HG02759 (cell line): Measurements from ENCODE around the gene TRIM63.
A peak's percentile ranks its signal among the peaks of the same experiment; 100 is the strongest.

Experiments
- ATAC-seq: cut with Tn5 transposase; IDR thresholded peaks from one replicate; pipeline ENCODE4 v1.9.1; 2021; ENCODE audit warnings: mild to moderate bottlenecking, moderate library complexity; ENCODE audit not compliant: unreplicated experiment

The TRIM63 gene

DNA sequence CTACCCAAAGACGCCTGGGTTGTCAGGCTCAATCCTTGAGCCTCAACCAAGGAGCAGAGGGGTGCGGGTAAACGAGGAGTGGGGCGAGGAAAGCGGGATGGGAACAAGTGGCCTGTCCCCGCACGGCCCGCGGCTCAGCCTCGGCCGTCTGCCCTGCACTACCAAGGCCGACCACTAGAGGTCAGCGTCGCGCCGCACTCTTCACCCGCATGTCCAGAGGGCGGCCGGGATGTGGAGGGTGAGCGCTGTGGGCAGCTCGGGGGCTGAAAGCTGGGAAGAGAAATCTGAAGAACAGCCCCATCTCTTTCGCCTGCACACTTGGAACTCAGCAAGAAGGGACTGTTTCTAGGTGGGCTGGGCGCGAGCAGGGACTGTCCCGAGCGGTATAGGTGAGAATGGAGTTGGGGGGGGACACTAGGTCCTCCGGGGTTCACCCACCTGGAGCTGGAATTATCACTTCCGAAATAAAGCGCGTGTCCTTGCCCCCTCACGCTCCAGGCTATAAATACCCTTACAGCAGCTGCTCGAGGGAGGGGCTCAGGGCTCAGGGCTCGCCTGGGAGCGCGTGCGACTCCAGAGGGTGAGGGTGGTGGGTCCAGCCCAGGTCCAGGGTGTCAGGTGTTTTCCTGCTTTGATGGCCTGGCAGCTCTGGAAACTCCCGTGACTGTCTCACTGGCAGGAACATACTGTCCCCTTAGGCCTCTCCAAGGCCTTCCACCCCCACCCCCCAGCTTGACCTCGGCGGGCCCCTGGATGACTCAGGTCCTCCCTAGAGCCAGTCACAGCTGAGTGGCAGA is 31.3 kb downstream of the TRIM63 start:
- peak; percentile 71 for ATAC-seq

DNA sequence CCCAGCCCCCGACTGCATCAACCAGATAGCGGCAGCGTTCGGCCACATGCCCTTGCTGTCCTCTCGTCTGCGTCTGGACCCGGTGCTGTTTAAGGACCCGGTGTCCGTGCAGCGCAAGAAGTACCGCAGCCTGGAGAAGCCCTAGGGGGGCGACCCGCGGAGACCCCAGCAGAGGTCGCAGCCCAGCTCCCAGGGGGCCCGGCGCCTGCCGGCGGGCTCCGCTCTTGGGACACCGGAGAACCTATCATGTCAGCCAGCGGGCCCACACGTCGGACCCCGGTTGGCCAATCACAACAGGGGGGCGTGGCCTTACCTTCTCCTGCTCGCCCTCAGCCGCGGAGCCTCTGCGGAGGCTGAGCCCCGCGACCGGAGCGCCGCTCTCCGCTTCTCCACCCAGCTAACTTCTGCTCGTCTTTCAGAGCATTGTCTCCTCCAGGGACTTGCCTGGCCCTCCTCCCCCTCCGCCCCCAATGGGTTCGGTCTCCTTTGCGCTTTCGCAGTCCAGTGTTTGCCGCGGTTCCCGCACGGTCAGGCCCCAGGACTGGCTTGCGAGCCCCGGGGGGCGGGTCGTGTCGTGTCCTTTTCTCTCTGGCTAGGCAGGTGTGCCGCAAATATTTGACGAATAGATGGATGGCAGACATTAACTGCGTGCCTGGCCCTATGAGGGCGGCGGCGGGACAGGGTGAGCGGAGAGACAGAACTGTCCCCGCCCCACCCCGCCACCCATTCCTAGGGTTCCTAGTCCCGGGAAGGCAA is 32.0 kb downstream of the TRIM63 start:
- peak; percentile 86 for ATAC-seq

DNA sequence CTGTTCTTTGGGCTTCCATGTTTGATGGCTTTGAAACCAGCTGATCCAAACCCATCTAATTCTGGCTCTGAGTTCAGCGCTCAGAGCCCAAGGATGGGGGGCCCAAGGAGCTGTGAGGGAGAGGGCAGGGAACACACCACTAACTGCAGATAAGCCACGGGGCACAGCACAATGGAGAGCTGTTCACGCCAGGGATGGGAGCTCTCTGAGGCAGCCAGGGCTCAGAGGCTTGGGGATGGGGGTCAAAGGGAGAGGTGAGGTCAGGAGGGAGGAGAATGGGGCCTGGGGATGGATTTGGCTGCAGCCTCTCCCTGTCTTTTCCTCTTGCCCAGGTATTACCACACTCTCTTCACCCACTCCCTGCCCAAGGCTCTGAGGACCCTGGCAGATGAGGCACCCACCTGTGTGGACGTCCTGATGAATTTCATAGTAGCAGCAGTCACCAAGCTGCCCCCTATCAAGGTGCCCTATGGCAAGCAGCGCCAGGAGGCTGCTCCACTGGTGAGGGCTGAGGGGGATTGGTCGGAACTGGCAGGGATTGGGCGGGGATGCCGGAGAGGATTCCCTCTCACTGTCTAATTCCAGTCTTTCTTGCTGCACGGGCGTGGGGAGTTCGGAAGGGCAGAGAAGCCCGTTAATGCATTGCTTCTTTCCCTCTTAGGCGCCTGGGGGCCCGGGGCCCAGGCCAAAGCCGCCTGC is 32.8 kb downstream of the TRIM63 start:
- no peak for ATAC-seq

DNA sequence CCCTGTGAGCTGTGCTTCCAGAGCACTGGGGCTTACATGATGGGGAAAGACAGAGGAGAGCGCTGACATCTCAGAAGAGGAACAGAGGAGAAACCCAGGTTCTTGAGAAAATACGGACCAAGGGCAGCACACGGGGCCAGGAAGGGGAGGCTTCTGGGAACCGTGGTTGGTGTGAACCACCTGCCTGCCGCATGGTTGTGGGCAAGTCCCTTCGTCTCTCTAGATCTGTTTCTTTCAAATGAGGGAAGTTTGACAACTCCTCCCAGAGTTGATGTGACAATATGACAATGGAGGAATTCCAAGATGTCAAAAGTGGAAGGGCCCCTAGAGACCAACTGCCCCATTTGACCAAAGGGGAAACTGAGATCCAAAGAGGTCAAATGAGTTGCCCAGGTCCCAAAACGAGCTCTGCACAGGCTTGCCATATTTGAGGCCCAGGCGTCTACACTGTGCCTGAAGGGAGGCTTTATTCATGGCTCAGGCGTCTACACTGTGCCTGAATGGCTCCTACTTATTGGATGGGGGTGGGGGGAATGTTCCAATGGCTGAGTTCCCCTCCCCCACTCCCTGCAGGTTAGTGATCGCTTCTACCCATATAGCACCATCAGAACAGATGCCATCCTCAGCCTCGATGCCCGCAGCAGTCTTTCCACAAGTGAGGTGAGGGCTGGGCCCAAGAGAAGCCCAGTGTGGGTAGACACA is 34.6 kb downstream of the TRIM63 start:
- ATAC-seq = no peak

DNA sequence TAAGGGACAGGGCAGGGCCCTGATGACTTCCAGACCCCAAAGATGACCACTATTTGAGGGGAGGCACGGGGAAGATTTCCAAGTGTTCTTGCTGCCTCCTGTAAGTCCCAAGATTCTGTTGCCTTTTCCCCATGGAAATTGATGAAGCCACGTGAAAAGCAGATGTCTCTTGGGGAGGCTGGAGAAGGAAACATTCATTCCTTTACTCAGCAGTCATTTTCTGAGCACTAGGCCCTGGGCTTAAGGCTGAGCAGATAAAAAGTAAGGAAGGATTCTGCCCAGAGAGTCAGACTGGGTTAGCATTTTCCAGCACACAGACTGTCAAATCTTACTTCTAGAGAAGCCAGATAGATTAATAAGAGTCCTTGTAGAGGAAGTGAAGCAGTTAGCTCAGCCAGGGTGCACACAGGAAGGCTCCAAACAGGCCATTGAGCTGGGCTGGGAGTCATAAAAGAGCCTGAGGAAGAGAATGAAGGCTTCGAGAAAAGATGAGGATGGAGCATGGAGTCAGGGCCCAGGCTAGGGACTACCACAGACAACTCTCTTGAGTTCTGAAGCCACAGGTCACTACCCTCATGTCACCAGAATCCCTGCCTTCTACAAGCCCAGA is 35.7 kb downstream of the TRIM63 start:
- no peak for ATAC-seq

DNA sequence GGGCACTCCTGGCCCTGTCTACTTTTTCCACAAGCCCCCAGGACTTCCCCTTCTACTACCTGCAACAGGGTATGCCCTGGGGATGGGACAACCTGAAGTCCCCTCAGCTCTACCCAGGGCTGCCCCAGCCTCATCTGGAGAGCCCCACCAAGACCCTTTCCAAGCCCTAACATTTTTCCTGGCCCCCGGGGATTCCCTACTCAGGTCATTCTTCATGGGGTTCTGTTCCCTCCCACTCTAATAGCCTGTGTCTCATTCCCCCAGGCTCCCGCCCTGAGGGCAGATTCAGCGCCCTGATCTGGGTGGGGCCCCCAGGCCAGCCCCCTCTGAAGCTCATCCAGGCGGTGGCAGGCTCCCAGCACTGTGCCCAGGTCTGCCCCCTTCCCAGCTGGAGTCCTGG is 36.2 kb downstream of the TRIM63 start:
- ATAC-seq = no peak

DNA sequence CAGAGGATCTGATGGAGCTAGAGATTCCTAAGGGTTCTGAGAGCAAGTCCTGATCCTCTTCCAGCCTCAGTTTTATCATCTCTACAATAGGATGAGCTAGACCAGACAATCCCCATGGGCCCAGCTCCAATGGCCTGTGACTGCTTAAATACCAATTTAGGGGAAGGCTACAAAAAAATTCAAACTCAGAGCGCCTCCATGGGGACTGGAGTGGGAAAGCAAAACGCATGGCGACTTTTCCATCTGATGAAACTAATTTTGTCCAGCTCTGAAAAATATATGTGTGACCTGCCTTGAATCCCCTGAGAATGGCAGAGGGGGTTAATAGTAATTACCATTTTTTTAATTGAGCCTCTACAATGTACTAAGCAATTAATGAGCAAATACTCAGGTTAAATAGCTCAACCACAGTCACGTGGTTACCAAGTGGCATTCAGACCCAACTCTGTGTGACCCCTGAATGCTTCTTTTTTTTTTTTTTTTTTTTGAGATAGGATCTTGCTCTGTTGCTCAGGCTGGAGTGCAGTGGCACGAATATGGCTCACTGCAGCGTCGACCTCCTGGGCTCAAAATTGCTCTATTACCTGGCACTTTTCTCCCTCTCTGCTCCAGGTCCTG is 37.5 kb downstream of the TRIM63 start:
- ATAC-seq = no peak

DNA sequence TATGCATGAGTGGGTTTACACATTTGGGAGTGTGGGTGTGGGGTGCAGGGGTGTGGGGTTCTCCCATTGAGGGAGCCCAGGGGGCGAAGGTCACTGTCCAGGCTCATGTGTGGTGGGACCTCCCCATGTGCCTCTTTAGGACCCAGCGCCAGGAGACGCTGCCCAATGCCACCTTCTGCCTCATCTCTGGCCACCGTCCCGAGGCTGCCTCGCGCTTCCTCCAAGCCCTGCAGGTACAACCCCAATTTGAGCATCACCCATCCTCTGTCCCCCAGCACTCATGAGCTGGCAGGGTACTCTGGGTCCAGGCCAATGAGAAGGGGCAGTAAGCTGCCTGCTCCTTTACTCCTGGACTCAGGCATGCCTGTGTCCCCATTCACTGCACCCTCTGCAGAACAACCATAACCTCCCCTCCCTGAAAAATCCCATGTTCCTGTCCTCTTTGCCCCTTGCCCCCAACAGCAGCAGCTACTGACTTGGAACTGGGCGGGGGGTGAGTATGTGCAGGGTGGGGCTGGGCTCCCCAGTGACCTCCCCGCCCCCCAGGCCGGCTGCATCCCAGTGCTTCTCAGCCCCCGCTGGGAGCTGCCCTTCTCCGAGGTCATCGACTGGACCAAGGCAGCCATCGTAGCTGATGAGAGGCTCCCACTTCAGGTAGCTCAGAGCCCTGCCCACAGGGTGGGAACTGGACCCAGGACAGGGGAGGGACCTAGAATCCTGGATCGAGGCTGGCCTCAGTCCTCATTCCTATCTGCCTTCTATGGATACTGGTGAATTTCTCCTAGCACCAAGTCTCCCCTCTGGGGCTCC is 38.2 kb downstream of the TRIM63 start:
- no peak for ATAC-seq

DNA sequence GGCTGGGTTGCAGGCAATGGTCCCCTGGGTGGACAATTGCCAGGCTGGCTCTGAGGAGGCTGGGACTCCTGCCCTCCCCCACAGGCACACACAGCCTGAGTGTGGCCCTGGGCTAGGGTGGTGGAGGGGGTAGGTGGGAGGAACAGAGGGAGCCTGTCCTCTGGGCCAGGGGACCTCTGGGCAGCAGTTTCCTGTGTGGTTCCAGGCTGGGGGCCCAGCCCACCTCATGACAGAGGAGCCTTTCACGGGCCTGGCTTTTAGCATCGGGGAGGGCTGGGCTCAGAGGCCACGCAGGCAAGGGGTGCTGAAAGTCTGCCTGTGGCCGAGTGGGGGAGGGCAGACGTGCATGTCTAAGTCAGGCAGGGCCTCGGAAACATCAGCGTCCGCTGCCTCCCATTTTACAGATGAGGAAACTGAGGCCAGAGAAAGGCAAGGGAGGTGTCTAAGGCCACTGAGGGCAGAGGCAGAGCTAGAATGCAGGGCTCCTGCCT is 38.9 kb downstream of the TRIM63 start:
- no peak for ATAC-seq

DNA sequence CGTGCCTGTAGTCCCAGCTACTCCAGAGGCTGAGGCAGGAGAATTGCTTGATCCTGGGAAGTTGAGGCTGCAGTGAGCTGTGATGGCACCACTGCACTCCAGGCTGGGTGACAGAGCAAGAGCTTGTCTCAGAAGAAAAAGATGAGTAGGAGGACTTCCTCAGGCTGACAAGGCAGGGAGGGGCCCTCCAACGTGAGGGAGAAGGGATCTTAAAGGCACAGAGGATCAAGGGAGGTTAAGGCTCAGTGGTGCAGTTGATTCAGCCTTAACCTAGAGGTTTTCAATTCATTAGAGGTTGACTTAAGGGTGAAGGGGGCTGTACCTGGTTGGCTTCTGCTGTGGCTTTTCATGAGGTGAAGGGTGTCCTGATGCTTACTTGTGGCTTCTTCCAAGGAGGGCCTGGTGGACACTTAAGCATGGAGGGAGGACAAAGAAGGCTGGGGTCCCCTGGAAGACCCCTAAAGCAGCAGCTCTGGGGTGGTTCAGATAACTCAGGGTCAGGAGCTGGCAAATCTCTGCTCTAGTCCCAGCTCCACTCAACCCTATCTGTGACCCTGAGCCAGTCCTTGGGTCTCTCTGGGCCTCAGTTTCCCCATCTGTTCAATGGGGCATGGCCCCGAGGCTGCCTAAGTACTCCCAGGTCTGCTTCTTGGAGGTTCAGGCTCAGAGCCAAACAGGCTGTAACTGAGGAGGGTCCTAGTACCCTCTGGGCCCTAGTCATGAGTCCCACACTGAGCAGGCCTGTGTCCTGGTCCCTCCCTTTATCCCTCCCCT is 39.5 kb downstream of the TRIM63 start:
- ATAC-seq = no peak

DNA sequence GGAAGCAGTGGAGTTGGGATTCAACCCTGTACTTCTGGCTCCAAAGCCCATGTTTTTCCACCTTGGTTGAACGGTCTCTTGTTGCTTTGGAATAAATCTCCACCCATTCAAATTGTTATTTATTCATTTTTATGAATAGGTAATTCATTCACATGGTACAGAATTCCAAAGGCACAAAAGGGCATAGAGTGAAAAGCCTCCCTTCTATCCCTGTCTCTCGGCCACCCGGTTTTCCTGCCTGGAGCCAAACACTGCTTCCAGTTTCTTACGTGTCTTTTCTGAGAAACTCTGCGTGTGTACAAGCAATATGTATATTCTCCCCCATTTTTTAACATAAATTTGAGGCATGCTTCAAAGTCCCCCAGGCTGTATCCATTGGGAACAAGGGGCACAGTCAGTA is 41.9 kb downstream of the TRIM63 start:
- no peak for ATAC-seq

DNA sequence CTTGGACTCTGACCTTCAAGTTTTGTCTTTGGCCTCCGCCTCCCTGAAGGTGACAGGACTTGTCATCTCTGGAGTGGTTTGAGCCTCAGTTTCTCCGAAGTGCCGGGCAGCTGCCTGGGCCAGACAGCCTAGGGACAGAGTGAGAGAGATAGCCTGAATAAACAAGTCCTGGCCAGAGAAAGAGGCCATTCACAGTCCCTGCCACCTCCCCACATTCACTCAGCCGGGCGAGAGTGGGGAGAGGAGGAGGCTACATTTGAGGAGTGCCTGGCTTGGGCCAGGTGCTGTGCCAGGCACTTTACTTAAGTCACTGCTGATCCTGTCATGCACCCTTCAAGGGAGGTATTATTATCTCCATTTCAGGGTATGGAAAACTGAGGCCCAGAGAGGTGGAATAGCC is 42.4 kb downstream of the TRIM63 start:
- ATAC-seq = no peak

DNA sequence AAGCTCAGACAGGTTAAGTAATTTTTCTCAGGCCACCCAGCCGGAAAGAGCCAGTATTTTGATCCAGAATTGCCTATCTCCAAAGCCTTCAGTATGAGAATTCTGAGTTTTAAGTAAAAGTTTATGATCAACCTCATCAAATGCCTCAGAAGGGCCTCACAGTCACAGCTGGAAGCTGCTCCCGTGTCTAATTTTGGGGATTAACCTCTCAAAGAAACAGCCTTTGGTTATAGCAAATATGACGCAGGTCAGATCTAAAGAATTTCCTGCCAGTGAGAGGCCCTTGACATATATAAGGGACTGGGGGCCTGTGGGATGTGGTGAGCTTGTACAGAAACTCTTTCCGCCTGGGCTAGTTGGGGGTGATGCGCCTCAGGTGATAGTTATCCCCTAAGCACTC is 43.6 kb downstream of the TRIM63 start:
- ATAC-seq = no peak

DNA sequence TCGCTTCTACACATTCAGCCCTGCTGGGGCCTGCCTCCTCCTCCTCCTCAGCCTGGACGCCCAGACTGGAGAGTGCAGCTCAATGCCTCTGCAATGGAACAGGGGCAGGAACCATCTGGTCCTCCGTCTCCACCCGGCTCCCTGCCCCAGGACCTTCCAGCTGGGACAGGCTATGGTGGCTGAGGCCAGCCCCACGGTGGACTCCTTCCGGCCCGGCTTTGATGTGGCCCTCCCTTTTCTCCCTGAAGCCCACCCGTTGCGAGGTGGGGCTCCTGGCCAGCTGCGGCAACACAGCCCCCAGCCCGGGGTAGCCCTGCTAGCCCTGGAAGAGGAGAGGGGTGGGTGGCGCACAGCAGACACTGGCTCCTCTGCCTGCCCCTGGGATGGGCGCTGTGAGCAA is 44.4 kb downstream of the TRIM63 start:
- ATAC-seq = no peak

DNA sequence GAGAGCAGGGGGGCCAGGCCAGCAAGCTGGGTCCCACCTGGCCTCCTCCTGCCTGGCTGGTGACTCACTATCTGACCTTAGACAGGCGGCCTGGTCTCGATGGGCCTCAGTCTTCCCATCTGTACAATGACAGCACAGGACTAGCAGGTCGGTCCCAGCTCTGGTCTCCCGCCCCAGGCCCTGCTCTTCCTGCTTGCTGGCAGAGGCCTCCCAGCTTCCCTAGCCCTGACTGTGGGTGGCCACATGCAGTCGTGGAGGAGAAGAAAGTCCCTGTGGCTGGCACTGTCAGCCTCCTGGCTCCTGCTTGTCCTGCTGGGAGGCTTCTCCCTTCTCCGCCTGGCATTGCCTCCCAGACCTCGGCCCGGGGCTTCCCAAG is 45.0 kb downstream of the TRIM63 start:
- no peak for ATAC-seq

DNA sequence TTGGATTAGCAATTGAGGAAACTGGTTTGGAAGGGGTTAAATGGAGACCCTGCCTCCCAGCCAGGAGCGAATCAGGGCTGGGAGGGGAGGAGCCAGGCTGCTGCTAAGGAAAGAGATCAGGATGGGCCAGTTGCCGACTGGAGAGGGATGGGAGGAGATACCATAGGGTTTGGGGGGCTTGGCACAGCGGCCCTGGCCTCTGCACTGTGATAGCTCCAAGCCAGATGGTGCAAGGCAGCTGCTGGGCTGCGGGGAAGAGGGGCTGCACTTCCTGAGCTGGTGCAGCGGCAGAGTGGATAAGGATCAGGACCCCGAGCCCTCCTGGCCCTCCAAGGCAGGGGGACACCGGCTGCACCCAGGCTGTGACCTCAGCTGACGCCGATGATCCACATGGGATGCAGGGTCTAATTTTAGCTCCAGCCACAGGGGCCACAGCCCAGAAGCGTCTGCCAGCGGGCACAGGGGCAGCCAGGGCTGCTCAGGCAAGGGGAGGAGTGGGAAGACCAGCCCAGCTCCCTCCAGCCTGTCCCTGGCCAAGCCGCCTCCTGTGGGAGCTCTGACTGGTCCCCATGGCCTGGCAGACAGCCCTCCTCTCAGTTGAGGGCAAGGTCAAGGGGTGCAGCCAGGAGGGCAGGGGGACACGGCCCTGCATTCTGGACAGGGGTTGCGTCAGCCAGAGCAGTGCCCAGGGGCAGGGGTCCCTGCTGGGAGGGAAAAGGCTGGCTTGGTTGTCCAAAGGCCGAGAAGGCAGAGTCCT is 45.6 kb downstream of the TRIM63 start, which contains the start of gene EXTL1:
EXTL1 (plus strand) TSS at position 129 of the 757 bp plus-strand sequence. CDS start 872 bp downstream, outside the sequence.
- ATAC-seq = no peak

DNA sequence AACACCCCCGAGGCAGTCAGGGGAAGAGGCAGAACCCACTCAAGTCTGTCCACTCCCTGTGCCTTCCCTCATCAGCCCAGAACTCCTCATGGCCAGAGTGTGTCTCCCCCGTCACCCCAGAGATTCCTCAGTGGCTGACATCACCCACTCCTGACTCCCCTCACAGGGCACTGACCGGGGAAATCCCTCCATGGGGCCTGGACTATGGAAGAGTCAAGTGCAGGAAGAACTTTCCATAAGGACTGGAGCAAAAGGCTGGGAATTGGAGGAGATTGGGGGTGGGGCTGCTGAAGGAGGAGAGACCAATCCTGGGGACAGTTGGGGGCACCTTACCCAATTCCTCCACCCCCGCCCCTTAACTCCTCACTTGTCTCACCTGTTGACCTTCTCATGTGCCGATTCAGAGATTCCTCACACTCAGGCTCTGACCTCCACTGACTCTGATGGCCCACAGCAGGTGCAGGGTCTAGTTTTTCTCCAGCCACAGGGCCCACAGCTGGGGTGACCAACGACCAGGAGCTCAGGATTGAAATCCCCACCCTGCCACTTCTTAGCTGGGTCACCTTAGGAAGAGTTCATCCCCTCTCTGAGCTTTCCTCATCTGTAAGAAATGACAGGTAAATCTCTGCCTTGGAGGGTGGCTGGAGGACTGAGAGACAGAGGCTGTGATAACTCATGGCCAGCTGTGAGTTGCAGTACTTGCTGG is 46.3 kb downstream of the TRIM63 start:
- ATAC-seq = no peak
